ENCODE results near the gene TICRR.

The TICRR gene

GRCh38 chr15:89648106-89649012 is 73.1 kb downstream of the TICRR start:
- no peak for TF ChIP-seq CTCF (IDR thresholded peaks at IDR 0.05; ENCODE audit: low read depth, low read length)
- H3K4me3 ChIP-seq (ENCODE audit: low read depth, low read length) = no peak overlapping the region

GRCh38 chr15:89649013-89649625 is 73.8 kb downstream of the TICRR start:
- H3K4me3 ChIP-seq (ENCODE audit: low read depth, low read length) = no peak overlapping the region
- TF ChIP-seq CTCF (IDR thresholded peaks at IDR 0.05; ENCODE audit: low read depth, low read length) = no peak

DNA sequence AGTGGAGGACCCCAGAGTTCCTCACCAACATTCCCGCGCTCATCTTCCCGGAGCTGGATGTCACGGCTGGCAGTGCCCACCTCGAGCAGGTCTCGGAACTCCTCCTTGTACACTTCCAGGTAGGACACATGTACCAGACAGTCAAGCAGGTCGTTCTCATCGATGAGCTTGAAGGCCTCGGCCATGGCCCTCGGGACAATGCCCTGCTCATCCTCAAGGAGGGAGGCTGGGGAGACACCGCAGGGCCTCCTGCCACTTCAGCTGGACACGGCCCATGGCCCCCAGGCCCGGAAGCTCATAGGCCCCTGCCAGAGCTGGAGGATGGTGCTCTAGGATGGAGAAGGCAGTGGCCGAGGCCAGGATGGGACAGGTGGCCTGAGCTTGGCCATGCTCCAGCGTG is 74.4 kb downstream of the TICRR start:
- no peak for TF ChIP-seq CTCF (IDR thresholded peaks at IDR 0.05; ENCODE audit: low read depth, low read length)
- no peak overlapping the region for H3K4me3 ChIP-seq (ENCODE audit: low read depth, low read length)

DNA sequence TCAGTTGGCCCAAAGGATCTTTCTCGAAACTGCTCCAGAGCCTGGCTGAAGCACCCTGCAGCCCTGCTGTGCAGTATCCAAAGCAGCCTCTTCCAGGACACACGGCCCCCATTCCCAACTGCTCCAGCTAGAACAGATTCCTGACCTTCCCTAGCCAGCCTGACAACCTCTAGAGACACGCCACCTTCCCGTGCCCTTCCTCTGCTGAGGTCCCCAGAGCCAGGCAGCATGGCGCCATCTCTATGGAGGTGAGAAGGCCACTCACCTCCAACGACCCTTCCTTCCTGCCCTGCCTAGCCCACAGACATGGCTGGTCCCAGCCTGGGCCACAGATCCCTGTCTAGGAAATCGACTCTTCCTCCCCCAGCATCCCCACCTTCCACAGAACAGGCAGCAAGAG is 76.9 kb downstream of the TICRR start:
- H3K4me3 ChIP-seq (ENCODE audit: low read depth, low read length) = no peak overlapping the region
- no peak for TF ChIP-seq CTCF (IDR thresholded peaks at IDR 0.05; ENCODE audit: low read depth, low read length)

DNA sequence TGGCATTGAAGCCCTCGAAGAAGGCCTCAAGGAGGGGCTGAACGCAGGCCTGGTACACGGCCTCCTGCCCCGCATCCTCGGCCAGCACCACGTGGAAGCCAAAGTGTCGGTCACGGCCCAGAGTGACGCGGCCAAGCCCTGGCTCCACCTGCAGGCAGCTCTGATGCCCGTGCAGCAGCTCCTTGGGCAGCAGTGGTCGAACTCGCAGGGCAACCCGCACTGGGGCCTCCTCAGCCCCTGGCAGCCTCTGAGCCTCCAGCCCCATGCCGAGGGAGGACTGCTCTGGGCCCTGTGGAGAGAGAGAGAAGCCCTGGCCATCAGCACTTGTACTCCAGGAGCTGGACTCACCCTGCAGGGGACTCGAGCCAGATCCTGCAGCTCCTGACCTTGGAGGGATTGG is 77.4 kb downstream of the TICRR start:
- TF ChIP-seq CTCF (IDR thresholded peaks at IDR 0.05; ENCODE audit: low read depth, low read length) = no peak

DNA sequence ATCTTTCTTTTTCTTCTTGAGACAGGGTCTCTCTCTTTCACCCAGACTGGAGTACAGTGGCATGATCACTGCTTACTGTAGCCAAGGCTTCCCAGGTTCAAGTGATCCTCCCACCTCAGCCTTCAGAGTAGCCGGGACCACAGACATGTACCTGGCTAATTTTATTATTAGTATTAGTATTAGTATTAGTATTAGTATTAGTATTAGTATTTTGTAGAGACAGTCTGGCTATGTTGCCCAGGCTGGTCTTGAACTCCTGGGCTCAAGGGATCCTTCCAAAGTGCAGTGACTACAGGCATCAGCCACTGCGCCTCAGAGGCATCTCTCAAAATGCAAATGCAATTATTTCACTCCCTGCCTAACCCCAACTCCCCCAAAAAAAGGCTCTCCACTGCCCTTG is 78.3 kb downstream of the TICRR start:
- no peak for TF ChIP-seq CTCF (IDR thresholded peaks at IDR 0.05; ENCODE audit: low read depth, low read length)
- no peak overlapping the region for H3K4me3 ChIP-seq (ENCODE audit: low read depth, low read length)

More for the DNA sequence above, 77.4 kb downstream of the TICRR start:
- no peak overlapping the region for H3K4me3 ChIP-seq (ENCODE audit: low read depth, low read length)

DNA sequence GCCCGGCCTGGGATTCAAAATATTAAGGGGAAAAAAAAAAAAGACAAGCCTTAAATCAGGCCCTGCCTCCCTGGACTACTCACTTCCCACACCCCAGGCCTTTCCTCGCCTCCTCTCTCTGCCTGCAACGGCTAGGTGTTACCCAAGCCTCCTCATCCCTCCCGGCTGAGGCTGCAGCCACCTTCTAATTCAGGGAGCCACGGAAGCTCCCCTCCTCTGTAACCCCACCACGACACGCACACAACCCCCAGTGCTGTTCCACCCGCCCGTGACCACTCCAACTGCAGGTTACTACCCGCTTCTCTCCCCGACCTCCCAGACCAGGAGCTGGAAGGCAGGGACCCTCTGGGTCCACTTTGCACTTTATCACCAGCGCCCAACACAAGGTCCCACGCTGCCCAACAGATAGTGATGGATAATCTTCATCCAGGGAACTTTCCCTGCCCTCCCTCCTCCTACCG is 79.1 kb downstream of the TICRR start:
- H3K4me3 ChIP-seq (ENCODE audit: low read depth, low read length) = peak overlapping the region; percentile 77
- no peak for TF ChIP-seq CTCF (IDR thresholded peaks at IDR 0.05; ENCODE audit: low read depth, low read length)
